Right cardiac atrium (tissue), 5 donors: Measurements from ENCODE around the gene CHD9. TPM values are rescaled to one million over a fixed set of nuclear protein-coding genes. Genes with fewer than 3 reads are reported as not detected.

Experiments used
- ATAC-seq, 2 donors: fragments of 200-7000 bp; cut with Tn5 transposase; one replicate each; pipeline versions ENCODE4 v1.8.0 to v1.9.1; 2020; ENCODE audit warnings: moderate library complexity in 2 of 2, mild to moderate bottlenecking in 1 of 2
- DNase-seq, 3 donors: peaks; one replicate each; pipeline ENCODE4 v3.0.0-alpha.2; 2020
- H3K27ac ChIP-seq: one replicate; pipeline ENCODE4 v1.5.1; 2013; ENCODE audit warnings: mild to moderate bottlenecking, low read length, control low read depth, moderate library complexity
- H3K27me3 ChIP-seq: one replicate; pipeline ENCODE4 v1.6.1; 2013; ENCODE audit not compliant: control insufficient read depth, insufficient read depth
- H3K4me1 ChIP-seq: one replicate; pipeline ENCODE4 v1.6.1; 2013; ENCODE audit warnings: low read length; ENCODE audit not compliant: control insufficient read depth, insufficient read depth
- H3K4me3 ChIP-seq: one replicate; pipeline ENCODE4 v1.5.1; 2013; ENCODE audit warnings: low read length, control low read depth
- H3K9me3 ChIP-seq: one replicate; pipeline ENCODE4 v1.6.1; 2013; ENCODE audit warnings: low read length; ENCODE audit not compliant: control insufficient read depth
- WGBS: extraction: QIAGEN DNeasy Blood & Tissue Kit; methylation state at CpG from one replicate; pipeline ENCODE4 v1.1.7; 2013; 5-methylcytosine and 5-hydroxymethylcytosine counted together
- intact Hi-C, 4 donors: fragments of 100-400 bp; cut with DNase I; formaldehyde crosslinking; loops; one replicate each; pipeline versions ENCODE4 v1.11.0 to v1.14.0; 2022 to 2023
- long read RNA-seq, 4 donors: library from polyadenylated mRNA; unstranded; transcript quantifications; one replicate each; pipeline ENCODE4 v2.0.0, GENCODE V29; 2020 to 2021
- polyA plus RNA-seq: library from polyadenylated mRNA; stranded (reverse); fragments of 200-250 nt; gene quantifications from one replicate; pipeline ENCODE4 v1.2.3, GENCODE V29; 2013
- total RNA-seq, 4 donors: library from RNA; stranded (reverse); fragmentation: NEBNext Ultra II Directional; extraction: Animal tissue kit (Norgen Biotek cat#: 25700); gene quantifications; one replicate each; pipeline ENCODE4 v1.2.1, GENCODE V29; 2021
- donor health status: healthy with polysubstance abuse.
- donor health status: DM: no; HTN: yes; CAD: no.
- donor health status: DM: no; HTN: no; CAD: no.
- donor health status: DM: no; HTN: yes; CAD: no; lungs with severe emphysema.
- donor health status: DM: yes; HTN: yes; CAD: no.

The CHD9 gene, protein sequence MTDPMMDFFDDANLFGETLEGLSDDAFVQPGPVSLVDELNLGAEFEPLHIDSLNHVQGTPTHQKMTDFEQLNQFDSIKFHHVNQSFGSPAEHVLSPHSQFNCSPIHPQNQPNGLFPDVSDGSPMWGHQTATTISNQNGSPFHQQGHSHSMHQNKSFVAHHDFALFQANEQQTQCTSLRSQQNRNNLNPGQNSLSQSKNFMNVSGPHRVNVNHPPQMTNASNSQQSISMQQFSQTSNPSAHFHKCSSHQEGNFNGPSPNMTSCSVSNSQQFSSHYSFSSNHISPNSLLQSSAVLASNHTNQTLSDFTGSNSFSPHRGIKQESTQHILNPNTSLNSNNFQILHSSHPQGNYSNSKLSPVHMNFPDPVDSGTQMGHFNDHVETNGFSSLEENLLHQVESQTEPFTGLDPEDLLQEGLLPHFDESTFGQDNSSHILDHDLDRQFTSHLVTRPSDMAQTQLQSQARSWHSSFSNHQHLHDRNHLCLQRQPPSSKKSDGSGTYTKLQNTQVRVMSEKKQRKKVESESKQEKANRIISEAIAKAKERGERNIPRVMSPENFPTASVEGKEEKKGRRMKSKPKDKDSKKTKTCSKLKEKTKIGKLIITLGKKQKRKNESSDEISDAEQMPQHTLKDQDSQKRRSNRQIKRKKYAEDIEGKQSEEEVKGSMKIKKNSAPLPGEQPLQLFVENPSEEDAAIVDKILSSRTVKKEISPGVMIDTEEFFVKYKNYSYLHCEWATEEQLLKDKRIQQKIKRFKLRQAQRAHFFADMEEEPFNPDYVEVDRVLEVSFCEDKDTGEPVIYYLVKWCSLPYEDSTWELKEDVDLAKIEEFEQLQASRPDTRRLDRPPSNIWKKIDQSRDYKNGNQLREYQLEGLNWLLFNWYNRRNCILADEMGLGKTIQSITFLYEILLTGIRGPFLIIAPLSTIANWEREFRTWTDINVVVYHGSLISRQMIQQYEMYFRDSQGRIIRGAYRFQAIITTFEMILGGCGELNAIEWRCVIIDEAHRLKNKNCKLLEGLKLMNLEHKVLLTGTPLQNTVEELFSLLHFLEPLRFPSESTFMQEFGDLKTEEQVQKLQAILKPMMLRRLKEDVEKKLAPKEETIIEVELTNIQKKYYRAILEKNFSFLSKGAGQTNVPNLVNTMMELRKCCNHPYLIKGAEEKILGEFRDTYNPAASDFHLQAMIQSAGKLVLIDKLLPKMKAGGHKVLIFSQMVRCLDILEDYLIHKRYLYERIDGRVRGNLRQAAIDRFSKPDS (N-terminal part only)
- total RNA-seq (10 to 100 TPM; 49.4 to 73.5 (median 57.4) TPM), polyA plus RNA-seq (7.3 TPM)
- long read RNA-seq, donor 1, partial matches to known transcripts: 15 of 33 reads
- long read RNA-seq, donor 1, other reads (novel, unspliced or antisense): 16 of 33 reads
- long read RNA-seq, donor 2, partial matches to known transcripts: 1 of 4 reads
- long read RNA-seq, donor 2, other reads (novel, unspliced or antisense): 3 of 4 reads
- long read RNA-seq, donor 3, partial matches to known transcripts: 84 of 109 reads
- long read RNA-seq, donor 3, other reads (novel, unspliced or antisense): 22 of 109 reads
- long read RNA-seq, donor 4, partial matches to known transcripts: 1 of 4 reads
- long read RNA-seq, donor 4, other reads (novel, unspliced or antisense): 3 of 4 reads

DNA sequence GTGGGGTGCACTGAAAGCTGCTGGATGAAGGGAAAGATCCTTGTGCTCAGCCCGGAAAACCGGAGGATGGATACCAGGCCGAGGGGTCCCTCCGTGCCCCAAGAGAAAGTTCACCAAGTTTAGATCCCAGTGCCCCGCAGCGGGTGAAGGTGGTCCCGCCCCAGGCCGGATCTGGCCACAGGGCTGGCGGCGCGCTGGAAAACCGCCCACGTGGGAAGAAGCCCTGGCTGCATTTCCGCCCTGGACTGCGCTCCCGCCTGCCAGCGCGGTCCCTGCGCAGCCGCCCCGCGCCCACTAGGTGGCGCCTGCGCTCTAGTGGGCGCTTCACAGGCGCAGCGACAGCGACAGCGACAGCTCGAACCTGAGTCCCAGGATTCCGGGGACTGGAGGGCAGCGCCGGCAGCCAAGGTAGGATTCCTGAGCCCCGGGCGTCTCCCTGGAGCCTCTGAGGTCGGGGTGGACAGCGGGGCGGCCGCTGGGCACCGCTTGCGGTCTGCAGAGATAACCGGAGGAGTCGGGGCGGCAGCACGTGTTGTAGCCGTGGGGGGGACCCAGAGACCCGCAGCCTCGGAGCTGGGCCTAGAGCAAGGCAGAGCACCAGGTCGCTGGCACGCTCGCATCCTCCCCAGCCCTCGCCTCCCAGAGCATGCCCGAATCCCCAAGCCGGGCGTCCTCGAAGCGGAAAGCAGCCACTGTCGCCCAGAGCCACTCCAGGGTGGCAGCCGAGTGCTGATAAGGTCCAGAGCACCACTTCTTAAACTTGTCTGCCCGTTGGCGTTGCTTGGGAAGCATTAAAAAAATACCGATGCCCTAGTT, at the start of gene CHD9:
Gene CHD9, plus strand, starts transcription at position 322 of the 816 bp plus-strand sequence. CDS start 101,099 bp downstream, outside the sequence.
- peak within 1 kb of the TSS; percentile 75 for H3K4me3 ChIP-seq
- H3K9me3 ChIP-seq: no peaks in the 10 kb centered on the region
- peak; percentile 86 to 96 (median 94) for DNase-seq
- H3K27ac ChIP-seq: peak within 1 kb of the TSS; percentile 94
- no peaks in the 10 kb centered on the region for H3K27me3 ChIP-seq
- intact Hi-C loops: loop anchor here (1.0 to 10.0 kb wide), 9 partner anchors 37 to 230 kb away; no protein-coding TSS in a partner anchor
- H3K4me1 ChIP-seq: peaks cover 4% of the 10 kb centered on the region
- ATAC-seq: peak; percentile 89 to 91
- under 1% methylated on average over 62 of the region's 62 CpGs for WGBS

DNA sequence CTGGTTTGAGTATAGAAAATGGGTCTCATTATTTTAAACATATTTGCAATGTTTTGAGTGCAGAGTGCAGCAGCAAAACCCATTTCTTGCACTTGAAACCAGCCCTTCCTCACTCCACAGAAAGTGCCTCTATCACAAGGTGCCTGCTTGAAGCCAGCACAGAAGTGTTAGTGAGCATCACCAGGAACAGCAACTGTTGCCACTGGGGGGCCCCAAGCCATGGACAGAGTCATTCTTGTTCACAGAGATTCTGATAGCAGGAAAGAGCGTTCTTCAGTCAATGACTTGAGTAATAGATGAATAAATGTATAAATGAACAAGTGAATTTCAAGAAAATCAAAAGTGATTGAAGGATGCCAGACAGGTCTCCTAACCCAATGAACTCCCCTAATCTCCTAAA, 47.7 kb upstream of the CHD9 start:
- Histone ChIP-seq H3K27me3 (no peaks in the 10 kb centered on the region), H3K4me3 (no peak overlapping the region), H3K9me3 (no peaks in the 10 kb centered on the region), H3K4me1 (no peaks in the 10 kb centered on the region), H3K27ac (no peak overlapping the region)
- ATAC-seq (no peak), DNase-seq (no peak)
- WGBS: 75% methylated on average over 1 of the region's 1 CpG
- intact Hi-C loops: no loop called here

DNA sequence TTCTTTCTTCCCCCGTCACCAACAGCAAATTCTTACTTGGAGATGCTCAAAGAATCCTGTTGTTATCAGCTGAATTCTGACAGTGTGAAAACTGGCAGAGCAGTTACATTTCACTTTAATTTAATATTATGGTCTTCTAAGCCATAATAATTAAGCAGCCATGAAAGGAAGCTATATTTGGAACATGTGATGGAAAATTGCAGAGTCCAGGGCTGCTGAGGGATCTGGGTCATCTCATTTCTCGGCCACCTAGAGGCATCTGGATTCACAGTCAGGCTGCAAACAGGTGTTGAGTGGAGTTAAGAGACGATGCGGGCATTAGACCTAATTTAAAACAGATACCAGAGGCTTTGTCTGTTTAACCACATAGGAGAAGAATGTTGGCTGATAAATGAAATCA, 40.5 kb upstream of the CHD9 start:
- Histone ChIP-seq H3K9me3 (no peaks in the 10 kb centered on the region), H3K27me3 (no peaks in the 10 kb centered on the region), H3K4me1 (no peaks in the 10 kb centered on the region), H3K27ac (no peak overlapping the region), H3K4me3 (no peak overlapping the region)
- WGBS: 25% methylated on average over 4 of the region's 4 CpGs
- ATAC-seq (no peak), DNase-seq (no peak)
- intact Hi-C loops: no loop called here

DNA sequence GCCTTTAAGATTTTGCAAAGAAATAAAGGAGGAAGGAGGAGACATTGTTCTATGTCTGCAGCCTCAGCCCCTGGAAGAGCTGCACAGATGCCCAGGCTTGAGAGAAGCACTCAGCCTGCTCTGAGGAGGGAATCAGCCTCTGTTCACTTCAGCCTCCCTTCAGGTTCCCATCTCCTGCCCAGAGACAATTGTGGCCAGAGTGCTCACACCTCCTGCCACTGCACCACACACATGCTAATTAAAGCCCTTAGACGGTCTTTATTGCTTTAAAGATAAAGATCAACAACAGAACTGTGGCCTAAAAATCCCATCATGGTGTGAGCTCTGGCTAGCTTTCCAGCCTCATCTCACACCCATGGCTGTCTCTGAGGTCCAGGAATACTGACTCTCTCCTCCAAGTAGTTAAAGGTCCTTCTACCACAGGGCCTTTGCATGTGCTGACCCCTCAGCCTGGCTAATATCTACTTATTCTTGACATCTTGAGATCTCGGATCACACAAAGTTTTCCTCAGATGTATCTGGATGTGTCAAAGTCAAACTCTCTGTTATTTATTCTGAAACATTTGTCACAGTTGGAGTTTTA, 35.9 kb upstream of the CHD9 start:
- ATAC-seq (no peak), DNase-seq (no peak)
- Histone ChIP-seq H3K4me1 (no peaks in the 10 kb centered on the region), H3K27ac (no peak overlapping the region), H3K9me3 (no peaks in the 10 kb centered on the region), H3K4me3 (no peak overlapping the region), H3K27me3 (no peaks in the 10 kb centered on the region)
- intact Hi-C loops: no loop called here
- 80% methylated on average over 2 of the region's 2 CpGs for WGBS

DNA sequence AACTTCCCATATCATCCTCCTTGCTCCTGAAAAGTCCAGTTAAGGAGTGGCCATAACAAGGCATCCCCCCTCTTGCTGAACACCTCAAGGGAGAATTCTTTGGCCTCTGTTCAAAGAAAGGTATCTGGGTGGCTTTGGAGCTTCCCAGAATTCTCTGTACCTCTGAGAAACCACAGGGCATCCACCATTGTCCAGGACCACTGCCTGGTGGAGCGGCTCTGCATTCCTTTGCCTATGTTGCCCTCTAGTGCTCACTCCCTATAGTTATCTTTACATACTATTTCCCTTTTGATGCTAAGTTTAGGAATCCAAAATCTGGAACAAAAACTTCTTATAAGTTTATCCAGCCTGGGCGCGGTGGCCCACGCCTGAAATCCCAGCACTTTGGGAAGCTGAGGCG, 32.4 kb upstream of the CHD9 start:
- no peaks in the 10 kb centered on the region for H3K4me1 ChIP-seq
- intact Hi-C loops: loop anchor here in 2 of 4 donors (5.0 kb wide), 2 partner anchors 830 to 955 kb away; no protein-coding TSS in a partner anchor
- no peaks in the 10 kb centered on the region for H3K27me3 ChIP-seq
- H3K9me3 ChIP-seq: no peaks in the 10 kb centered on the region
- DNase-seq: peak; percentile 25 to 47 (median 46)
- ATAC-seq: peak; percentile 70 to 91
- no peak overlapping the region for H3K27ac ChIP-seq
- H3K4me3 ChIP-seq: no peak overlapping the region
- WGBS: 3% methylated on average over 5 of the region's 5 CpGs

DNA sequence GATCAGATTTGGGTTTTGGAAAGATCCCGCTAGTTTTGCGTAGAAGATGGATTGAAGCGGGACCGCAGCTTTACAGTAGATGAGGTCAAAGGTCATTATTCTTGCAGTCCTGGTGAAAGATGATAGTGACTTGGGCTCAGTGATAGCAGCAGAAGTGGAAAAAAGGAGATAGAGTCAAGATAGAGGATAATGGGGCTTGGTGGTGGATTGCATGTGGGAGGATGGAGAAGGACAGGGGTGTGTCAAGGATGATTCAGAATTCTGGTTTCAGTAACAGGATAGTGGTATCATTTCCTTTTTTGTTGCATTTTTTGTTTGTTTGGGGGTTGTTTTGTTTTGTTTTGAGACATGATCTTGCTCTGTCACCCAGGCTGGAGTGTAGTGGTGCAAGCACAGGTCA, 30.7 kb upstream of the CHD9 start:
- Histone ChIP-seq H3K4me3 (no peak overlapping the region), H3K27me3 (no peaks in the 10 kb centered on the region), H3K4me1 (no peaks in the 10 kb centered on the region), H3K27ac (no peak overlapping the region), H3K9me3 (no peaks in the 10 kb centered on the region)
- DNase-seq (no peak), ATAC-seq (no peak)
- 95% methylated on average over 4 of the region's 4 CpGs for WGBS
- intact Hi-C loops: loop anchor here in 2 of 4 donors (5.0 kb wide), 2 partner anchors 832 to 957 kb away; no protein-coding TSS in a partner anchor

DNA sequence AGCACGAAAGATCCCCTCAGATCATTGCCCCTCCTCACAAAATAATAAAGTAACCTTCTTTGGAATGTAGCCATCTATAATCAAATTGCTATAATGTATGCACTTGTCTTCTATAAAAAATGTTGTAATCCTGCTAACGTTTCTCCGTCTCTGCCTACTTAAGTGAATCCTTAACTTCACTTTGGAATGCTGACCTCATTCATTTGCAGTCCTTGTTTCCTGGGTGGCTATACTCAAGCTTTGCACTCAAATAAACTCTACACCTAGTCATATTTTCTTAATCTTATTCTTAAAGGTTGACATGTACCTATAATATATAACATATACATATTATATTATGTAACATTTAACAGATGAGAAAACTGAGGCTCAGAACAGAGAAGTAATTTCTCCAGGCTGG, 24.8 kb upstream of the CHD9 start:
- DNase-seq (no peak), ATAC-seq (no peak)
- H3K27me3 ChIP-seq: no peaks in the 10 kb centered on the region
- H3K27ac ChIP-seq: no peak overlapping the region
- H3K4me3 ChIP-seq: no peak overlapping the region
- no peaks in the 10 kb centered on the region for H3K4me1 ChIP-seq
- 77% methylated on average over 3 of the region's 3 CpGs for WGBS
- no peaks in the 10 kb centered on the region for H3K9me3 ChIP-seq
- intact Hi-C loops: no loop called here

DNA sequence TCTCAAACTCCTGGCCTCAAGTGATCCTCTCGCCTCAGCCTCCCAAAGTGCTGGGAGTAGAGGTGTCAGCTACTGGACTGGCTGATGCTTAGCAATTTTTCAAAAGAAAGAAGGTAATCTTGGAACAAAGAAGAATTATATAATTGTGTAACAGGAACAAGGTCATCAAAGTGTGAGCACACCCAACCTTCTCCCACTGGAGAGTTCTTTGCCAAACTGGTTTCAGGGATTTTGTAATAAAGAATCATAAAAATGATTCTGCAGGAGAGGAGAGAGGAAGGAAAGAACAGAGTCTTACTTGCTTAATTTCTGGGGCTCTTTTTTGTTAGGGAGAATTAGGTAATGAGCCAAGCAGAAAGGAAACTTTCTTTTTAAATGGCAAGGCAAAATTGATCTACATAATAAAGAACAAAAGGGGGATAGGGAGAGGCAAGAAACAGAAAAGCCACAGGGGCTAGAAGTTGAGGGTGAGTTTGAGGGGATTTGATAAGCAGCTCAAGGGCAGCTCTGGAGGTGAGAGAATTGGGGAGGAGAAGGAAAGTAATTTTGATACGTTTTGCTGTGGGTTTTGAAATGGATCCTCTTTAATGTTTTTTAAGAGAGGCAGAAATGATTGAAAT, 23.4 kb upstream of the CHD9 start:
- Histone ChIP-seq H3K9me3 (no peaks in the 10 kb centered on the region), H3K27me3 (no peaks in the 10 kb centered on the region), H3K27ac (no peak overlapping the region), H3K4me1 (no peaks in the 10 kb centered on the region), H3K4me3 (no peak overlapping the region)
- intact Hi-C loops: no loop called here
- peak in 1 of 2 donors; percentile 45 for ATAC-seq
- WGBS: 52% methylated on average over 2 of the region's 2 CpGs
- DNase-seq: no peak

DNA sequence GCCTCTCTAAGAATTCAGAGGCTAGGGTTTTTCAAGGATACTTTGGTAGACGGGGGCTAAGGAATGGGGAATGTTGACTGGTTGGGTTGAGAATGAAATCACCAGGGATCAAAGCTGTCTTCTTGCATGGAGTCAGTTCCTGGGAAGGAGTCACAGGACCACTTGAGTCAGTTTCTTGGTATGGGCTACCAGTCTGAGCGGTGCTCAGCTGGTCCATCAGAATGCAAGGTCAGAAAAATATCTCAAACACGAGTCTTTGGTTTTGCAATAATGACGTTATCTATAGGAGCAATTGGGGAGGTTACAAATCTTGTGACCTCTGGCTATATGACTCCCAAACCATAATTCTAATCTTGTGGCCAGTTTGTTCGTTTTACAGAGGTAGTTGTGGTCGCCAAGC, 20.5 kb upstream of the CHD9 start:
- 88% methylated on average over 6 of the region's 6 CpGs for WGBS
- no peak for DNase-seq
- ATAC-seq: no peak
- intact Hi-C loops: no loop called here
- no peak overlapping the region for H3K4me3 ChIP-seq
- no peaks in the 10 kb centered on the region for H3K9me3 ChIP-seq
- H3K4me1 ChIP-seq: no peaks in the 10 kb centered on the region
- no peak overlapping the region for H3K27ac ChIP-seq
- no peaks in the 10 kb centered on the region for H3K27me3 ChIP-seq
